GM12892 (cell line): ENCODE measurements around the gene OR2H1.

Source experiments
- POLR2A ChIP-seq: IDR thresholded peaks from 2 replicates; pipeline ENCODE4 v1.6.1; 2011; ENCODE audit warnings: low read depth, low read length, control low read depth
- POLR2AphosphoS5 ChIP-seq: IDR thresholded peaks from 2 replicates; pipeline ENCODE4 v1.6.1; 2011; ENCODE audit warnings: low read depth, low read length, control low read depth
- TAF1 ChIP-seq: IDR thresholded peaks from 2 replicates; pipeline ENCODE4 v1.6.1; 2011; ENCODE audit warnings: low read depth, mild to moderate bottlenecking, control low read depth, low read length, borderline replicate concordance

GRCh38 chr6:29488874-29489273 lies 31.9 kb downstream of the OR2H1 start:
- TF ChIP-seq POLR2AphosphoS5 (no peak), POLR2A (no peak), TAF1 (no peak)
